ENCODE data around the gene MFSD11. TPM values are rescaled to one million over a fixed set of nuclear protein-coding genes. Genes with fewer than 3 reads are reported as not detected.
A peak's percentile ranks its signal among the peaks of the same experiment; 100 is the strongest.

The MFSD11 gene
- polyA plus RNA-seq, 2 of the 4 experiments (the other 2 are of a cell fraction), result 17.5 to 26.0 TPM

GRCh38 chr17:76688165-76688622 is 49.7 kb upstream of the MFSD11 start:
- DNase-seq (ENCODE audit: low read depth in 1 of 2, low spot score in 1 of 2), result peak in 1 of 2 experiments; percentile 38
- 0 out of 2 replicates have a peak, but pooled peaks have one; percentile 24 for TF ChIP-seq ATOH8 (CRISPR knock-in tag; IDR thresholded peaks at IDR 0.05; ENCODE audit: low read depth)
- TF ChIP-seq FOSB (CRISPR knock-in tag; IDR thresholded peaks at IDR 0.05), result no peak
- TF ChIP-seq RARB (CRISPR knock-in tag; IDR thresholded peaks at IDR 0.05), result no peak
- 0 out of 3 replicates have a peak, but pooled peaks have one; percentile 7 for TF ChIP-seq CTCF (IDR thresholded peaks at IDR 0.05)
- TF ChIP-seq HMGXB4 (CRISPR knock-in tag; IDR thresholded peaks at IDR 0.05; ENCODE audit: borderline replicate concordance), result no peak
- no peak for TF ChIP-seq KDM5A (IDR thresholded peaks at IDR 0.05)
- TF ChIP-seq RAD21 (conservative IDR thresholded peaks at IDR 0.05 in 1 of 2, IDR thresholded peaks at IDR 0.05 in 1 of 2), result peak in 1 of 2 experiments; percentile 14; a peak in 2 of 5 replicates
- no peak for TF ChIP-seq FOSL2 (IDR thresholded peaks at IDR 0.05)
- peak; percentile 12; the same call in 1 of the 2 replicates for TF ChIP-seq FOSL2 (CRISPR knock-in tag; IDR thresholded peaks at IDR 0.05)
- TF ChIP-seq HOXB5 (CRISPR knock-in tag; IDR thresholded peaks at IDR 0.05), result 0 out of 2 replicates have a peak, but pooled peaks have one; percentile 21
- TF ChIP-seq USF2 (IDR thresholded peaks at IDR 0.05), result no peak
- no peak for TF ChIP-seq HOXA7 (CRISPR knock-in tag; IDR thresholded peaks at IDR 0.05)
- 0 out of 5 replicates have a peak, but pooled peaks of 1 of the 2 experiments have one; percentile 8 for TF ChIP-seq JUN (IDR thresholded peaks at IDR 0.05)
- POLR2A ChIA-PET, result interaction anchor here (0.9 kb wide), 2 partner anchors 10 to 16 kb away, joined by 3 to 4 read pairs; no protein-coding TSS in a partner anchor
- Histone ChIP-seq H3K4me3 (no peak overlapping the region), H3K9me3 (no peaks in the 10 kb centered on the region), H3K4me1 (peaks cover 19% of the 10 kb centered on the region), H3K27ac (peak overlapping the region; percentile 55 to 82), H3K4me2 (peak overlapping the region; percentile 67)
- ATAC-seq, result peak; percentile 46 to 74; a peak in 5 of 6 replicates
- CTCF ChIA-PET, result interaction anchor here (0.6 to 20.1 kb wide), 9 partner anchors 10 to 625 kb away, joined by 3 to 456 read pairs (median 3); partner anchors contain the start of genes JMJD6, METTL23, MXRA7 and ST6GALNAC2
- WGBS (ENCODE audit: missing lambda C conversion rate), result 74% methylated on average over 11 of the region's 11 CpGs
- no peak for FAIRE-seq

- Histone ChIP-seq H3K4me2 (no peak overlapping the region), H3K27ac (no peak overlapping the region), H3K4me1 (peaks cover 19% of the 10 kb centered on the region), H3K9me3 (no peaks in the 10 kb centered on the region), H3K4me3 (no peak overlapping the region)
- no peak for DNase-seq (ENCODE audit: low read depth in 1 of 2, low spot score in 1 of 2)
- no peak for ATAC-seq
- WGBS (ENCODE audit: missing lambda C conversion rate), result 83% methylated on average over 11 of the region's 11 CpGs
- TF ChIP-seq GATA3 (IDR thresholded peaks at IDR 0.05; ENCODE audit: borderline replicate concordance), result no peak
- no peak for TF ChIP-seq EHF (CRISPR knock-in tag; IDR thresholded peaks at IDR 0.05)
- no peak for FAIRE-seq
- POLR2A ChIA-PET, result interaction anchor here (1.2 kb wide), 1 partner anchor 18 kb away, joined by 3 read pairs; no protein-coding TSS in a partner anchor
- CTCF ChIA-PET, result interaction anchor here (0.9 to 20.1 kb wide), 6 partner anchors 6 to 167 kb away, joined by 3 to 456 read pairs (median 41); partner anchors contain the start of genes JMJD6, METTL23 and MXRA7
These were observed 48.1 kb upstream of the MFSD11 start for GRCh38 chr17:76689859-76690258.
